ENCODE results near the gene SERPINB5.

The SERPINB5 gene

GRCh38 chr18:63506336-63506646 is 29.5 kb downstream of the SERPINB5 start:
- peaks cover 7% of the 10 kb centered on the region for H3K4me1 ChIP-seq (ENCODE audit: control insufficient read depth, insufficient read depth, low read length)
- H3K4me3 ChIP-seq (ENCODE audit: low read length): no peak overlapping the region
- no peaks in the 10 kb centered on the region for H3K9me3 ChIP-seq (replicated peaks; ENCODE audit: low read length)
- peaks cover 13% of the 10 kb centered on the region for H3K27me3 ChIP-seq (ENCODE audit: control insufficient read depth, insufficient read depth, low read length)
- no peak overlapping the region for H3K4me2 ChIP-seq (ENCODE audit: low read length)
- H3K9ac ChIP-seq (ENCODE audit: low read depth, low read length): no peak overlapping the region
- no peaks in the 10 kb centered on the region for H3K36me3 ChIP-seq (ENCODE audit: insufficient read depth, low read length)

GRCh38 chr18:63508596-63508995 is 31.8 kb downstream of the SERPINB5 start:
- H3K4me1 ChIP-seq (ENCODE audit: control insufficient read depth, insufficient read depth, low read length): peaks cover 7% of the 10 kb centered on the region

GRCh38 chr18:63511285-63511684 is 34.5 kb downstream of the SERPINB5 start:
- H3K36me3 ChIP-seq (ENCODE audit: insufficient read depth, low read length): no peaks in the 10 kb centered on the region
- H3K27me3 ChIP-seq (ENCODE audit: control insufficient read depth, insufficient read depth, low read length): peaks cover 15% of the 10 kb centered on the region
- H3K4me2 ChIP-seq (ENCODE audit: low read length): no peak overlapping the region
- no peak overlapping the region for H3K9ac ChIP-seq (ENCODE audit: low read depth, low read length)
- H3K9me3 ChIP-seq (replicated peaks; ENCODE audit: low read length): no peaks in the 10 kb centered on the region
- peaks cover 7% of the 10 kb centered on the region for H3K4me1 ChIP-seq (ENCODE audit: control insufficient read depth, insufficient read depth, low read length)
- no peak overlapping the region for H3K4me3 ChIP-seq (ENCODE audit: low read length)

More at GRCh38 chr18:63508596-63508995, 31.8 kb downstream of the SERPINB5 start:
- H3K36me3 ChIP-seq (ENCODE audit: insufficient read depth, low read length): no peaks in the 10 kb centered on the region
- H3K4me3 ChIP-seq (ENCODE audit: low read length): no peak overlapping the region
- H3K4me2 ChIP-seq (ENCODE audit: low read length): no peak overlapping the region
- H3K9ac ChIP-seq (ENCODE audit: low read depth, low read length): no peak overlapping the region
- no peaks in the 10 kb centered on the region for H3K9me3 ChIP-seq (replicated peaks; ENCODE audit: low read length)
- H3K27me3 ChIP-seq (ENCODE audit: control insufficient read depth, insufficient read depth, low read length): peaks cover 13% of the 10 kb centered on the region

- Histone ChIP-seq H3K36me3 (ENCODE audit: insufficient read depth, low read length) (no peaks in the 10 kb centered on the region), H3K9ac (ENCODE audit: low read depth, low read length) (no peak overlapping the region), H3K9me3 (replicated peaks; ENCODE audit: low read length) (no peaks in the 10 kb centered on the region), H3K4me2 (ENCODE audit: low read length) (no peak overlapping the region), H3K27me3 (ENCODE audit: control insufficient read depth, insufficient read depth, low read length) (peaks cover 15% of the 10 kb centered on the region), H3K4me3 (ENCODE audit: low read length) (no peak overlapping the region), H3K4me1 (ENCODE audit: control insufficient read depth, insufficient read depth, low read length) (no peaks in the 10 kb centered on the region)
Observed at GRCh38 chr18:63514326-63514725, 37.6 kb downstream of the SERPINB5 start.

- no peak overlapping the region for H3K4me2 ChIP-seq (ENCODE audit: low read length)
- no peaks in the 10 kb centered on the region for H3K4me1 ChIP-seq (ENCODE audit: control insufficient read depth, insufficient read depth, low read length)
- no peaks in the 10 kb centered on the region for H3K9me3 ChIP-seq (replicated peaks; ENCODE audit: low read length)
- no peaks in the 10 kb centered on the region for H3K36me3 ChIP-seq (ENCODE audit: insufficient read depth, low read length)
- H3K4me3 ChIP-seq (ENCODE audit: low read length): no peak overlapping the region
- no peak overlapping the region for H3K9ac ChIP-seq (ENCODE audit: low read depth, low read length)
- H3K27me3 ChIP-seq (ENCODE audit: control insufficient read depth, insufficient read depth, low read length): peaks cover 13% of the 10 kb centered on the region
Observed at GRCh38 chr18:63514888-63515678, 38.3 kb downstream of the SERPINB5 start.

- H3K9ac ChIP-seq (ENCODE audit: low read depth, low read length): no peak overlapping the region
- H3K27me3 ChIP-seq (ENCODE audit: control insufficient read depth, insufficient read depth, low read length): peaks cover 10% of the 10 kb centered on the region
- H3K36me3 ChIP-seq (ENCODE audit: insufficient read depth, low read length): no peaks in the 10 kb centered on the region
- no peaks in the 10 kb centered on the region for H3K9me3 ChIP-seq (replicated peaks; ENCODE audit: low read length)
- H3K4me2 ChIP-seq (ENCODE audit: low read length): no peak overlapping the region
- no peaks in the 10 kb centered on the region for H3K4me1 ChIP-seq (ENCODE audit: control insufficient read depth, insufficient read depth, low read length)
- no peak overlapping the region for H3K4me3 ChIP-seq (ENCODE audit: low read length)
Observed at GRCh38 chr18:63515801-63516200, 39.0 kb downstream of the SERPINB5 start.

GRCh38 chr18:63518178-63519012 is 41.6 kb downstream of the SERPINB5 start:
- H3K9ac ChIP-seq (ENCODE audit: low read depth, low read length): no peak overlapping the region
- no peak overlapping the region for H3K4me2 ChIP-seq (ENCODE audit: low read length)
- H3K36me3 ChIP-seq (ENCODE audit: insufficient read depth, low read length): no peaks in the 10 kb centered on the region
- H3K9me3 ChIP-seq (replicated peaks; ENCODE audit: low read length): no peaks in the 10 kb centered on the region
- no peaks in the 10 kb centered on the region for H3K4me1 ChIP-seq (ENCODE audit: control insufficient read depth, insufficient read depth, low read length)
- H3K27me3 ChIP-seq (ENCODE audit: control insufficient read depth, insufficient read depth, low read length): peaks cover 15% of the 10 kb centered on the region
- H3K4me3 ChIP-seq (ENCODE audit: low read length): no peak overlapping the region

GRCh38 chr18:63520053-63520685 is 43.4 kb downstream of the SERPINB5 start:
- H3K4me1 ChIP-seq (ENCODE audit: control insufficient read depth, insufficient read depth, low read length): no peaks in the 10 kb centered on the region
- no peak overlapping the region for H3K9ac ChIP-seq (ENCODE audit: low read depth, low read length)
- no peaks in the 10 kb centered on the region for H3K36me3 ChIP-seq (ENCODE audit: insufficient read depth, low read length)
- H3K4me2 ChIP-seq (ENCODE audit: low read length): no peak overlapping the region
- no peaks in the 10 kb centered on the region for H3K9me3 ChIP-seq (replicated peaks; ENCODE audit: low read length)
- peaks cover 18% of the 10 kb centered on the region for H3K27me3 ChIP-seq (ENCODE audit: control insufficient read depth, insufficient read depth, low read length)
- H3K4me3 ChIP-seq (ENCODE audit: low read length): no peak overlapping the region

- Histone ChIP-seq H3K9ac (ENCODE audit: low read depth, low read length) (no peak overlapping the region), H3K27me3 (ENCODE audit: control insufficient read depth, insufficient read depth, low read length) (peaks cover 18% of the 10 kb centered on the region), H3K36me3 (ENCODE audit: insufficient read depth, low read length) (no peaks in the 10 kb centered on the region), H3K4me2 (ENCODE audit: low read length) (no peak overlapping the region), H3K9me3 (replicated peaks; ENCODE audit: low read length) (no peaks in the 10 kb centered on the region), H3K4me1 (ENCODE audit: control insufficient read depth, insufficient read depth, low read length) (no peaks in the 10 kb centered on the region), H3K4me3 (ENCODE audit: low read length) (no peak overlapping the region)
Observed at GRCh38 chr18:63523660-63524059, 46.9 kb downstream of the SERPINB5 start.

GRCh38 chr18:63527251-63527650 is 50.5 kb downstream of the SERPINB5 start:
- no peak overlapping the region for H3K4me2 ChIP-seq (ENCODE audit: low read length)
- H3K4me1 ChIP-seq (ENCODE audit: control insufficient read depth, insufficient read depth, low read length): no peaks in the 10 kb centered on the region
- no peak overlapping the region for H3K9ac ChIP-seq (ENCODE audit: low read depth, low read length)
- H3K36me3 ChIP-seq (ENCODE audit: insufficient read depth, low read length): no peaks in the 10 kb centered on the region
- H3K9me3 ChIP-seq (replicated peaks; ENCODE audit: low read length): no peaks in the 10 kb centered on the region
- no peak overlapping the region for H3K4me3 ChIP-seq (ENCODE audit: low read length)
- H3K27me3 ChIP-seq (ENCODE audit: control insufficient read depth, insufficient read depth, low read length): peaks cover 11% of the 10 kb centered on the region

- Histone ChIP-seq H3K27me3 (ENCODE audit: control insufficient read depth, insufficient read depth, low read length) (no peaks in the 10 kb centered on the region), H3K4me1 (ENCODE audit: control insufficient read depth, insufficient read depth, low read length) (no peaks in the 10 kb centered on the region), H3K36me3 (ENCODE audit: insufficient read depth, low read length) (no peaks in the 10 kb centered on the region), H3K4me3 (ENCODE audit: low read length) (no peak overlapping the region), H3K9ac (ENCODE audit: low read depth, low read length) (no peak overlapping the region), H3K4me2 (ENCODE audit: low read length) (no peak overlapping the region), H3K9me3 (replicated peaks; ENCODE audit: low read length) (no peaks in the 10 kb centered on the region)
Observed at GRCh38 chr18:63528863-63529492, 52.2 kb downstream of the SERPINB5 start.
